Raji (cell line): ENCODE measurements around the gene AHRR.

Experiments
- POLR2A ChIP-seq: IDR thresholded peaks from 2 replicates; pipeline ENCODE4 v1.6.1; 2011; ENCODE audit warnings: low read depth, low read length, control low read depth; ENCODE audit not compliant: insufficient read depth

Gene AHRR

GRCh38 chr5:360257-361027, 38.9 kb downstream of the AHRR start:
- no peak for TF ChIP-seq POLR2A

DNA sequence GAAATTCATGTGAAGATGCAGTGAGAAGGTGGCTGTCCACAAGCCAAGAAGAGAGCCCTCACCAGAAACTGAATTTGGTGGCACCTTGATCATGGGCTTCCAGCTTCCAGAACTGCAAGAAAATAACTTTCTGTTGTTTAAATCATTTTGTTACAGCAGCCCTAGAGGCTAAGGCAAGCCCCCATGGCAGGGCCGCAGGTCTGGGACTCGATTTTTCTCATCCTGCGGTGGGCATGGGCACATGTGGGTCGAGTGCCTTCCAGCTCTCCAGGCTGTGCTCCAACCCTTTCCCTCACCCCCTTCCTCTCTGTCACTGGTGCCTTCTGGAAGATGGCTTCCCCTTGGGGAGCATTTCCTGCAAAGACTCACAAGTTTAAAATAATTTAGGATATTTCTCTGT, 40.7 kb downstream of the AHRR start:
- TF ChIP-seq POLR2A = no peak

DNA sequence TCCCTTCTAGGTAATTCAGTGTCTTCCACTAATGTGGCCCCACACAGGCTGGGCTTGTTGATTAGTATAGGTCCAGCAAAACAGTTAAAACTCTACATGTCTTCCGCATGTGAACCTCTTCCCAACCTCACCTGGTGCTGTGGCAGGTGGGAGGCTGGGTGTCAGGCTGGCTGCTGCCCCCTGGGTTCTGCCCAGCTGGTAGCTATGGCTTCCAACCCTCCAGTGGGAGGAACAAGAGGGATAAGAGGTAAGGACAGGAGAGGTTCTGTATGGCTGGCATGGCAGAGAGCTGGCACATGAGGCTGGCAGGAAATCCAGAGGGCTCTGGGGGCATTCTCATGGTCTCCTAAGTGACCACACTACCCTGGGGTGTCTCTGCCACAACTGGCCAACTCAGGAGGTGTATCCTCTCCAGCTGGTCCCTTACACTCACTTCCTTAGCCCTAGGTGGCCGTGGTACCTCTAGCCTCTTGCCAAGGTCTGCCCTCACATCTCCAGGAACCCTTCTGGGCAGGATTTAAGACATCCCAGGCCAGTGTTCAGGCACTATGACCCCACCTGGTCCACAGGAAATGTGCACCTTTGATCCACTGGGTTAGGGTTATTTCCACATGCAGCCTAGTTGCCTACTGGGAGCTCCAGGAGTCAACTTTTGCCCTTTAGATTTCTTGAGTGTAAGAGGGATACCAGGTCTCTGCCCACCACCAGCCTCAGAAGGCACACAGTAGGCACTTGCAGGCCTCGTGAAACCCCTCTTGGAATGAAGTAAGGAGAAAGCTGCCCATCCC, 41.7 kb downstream of the AHRR start:
- TF ChIP-seq POLR2A = no peak

DNA sequence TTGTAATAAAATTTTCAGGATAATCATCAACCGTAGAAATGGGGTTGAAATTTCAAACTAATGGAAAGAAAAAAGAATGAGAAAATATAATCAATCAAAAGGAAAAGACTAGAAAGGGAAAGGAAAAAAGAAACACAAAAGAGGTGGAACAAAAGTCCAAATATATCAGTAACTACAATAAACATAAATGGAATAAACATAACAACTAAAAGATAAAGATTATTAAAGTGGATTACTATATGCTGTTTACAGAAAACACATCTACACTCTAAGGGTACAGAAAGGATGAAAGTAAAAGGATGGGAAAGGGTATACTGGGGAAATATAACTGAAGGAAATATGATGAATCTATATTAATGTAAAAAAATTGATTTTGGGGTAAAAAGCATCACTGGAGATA, 43.0 kb downstream of the AHRR start:
- TF ChIP-seq POLR2A = no peak

- no peak for TF ChIP-seq POLR2A
Observed at GRCh38 chr5:366541-367357, 45.2 kb downstream of the AHRR start.

DNA sequence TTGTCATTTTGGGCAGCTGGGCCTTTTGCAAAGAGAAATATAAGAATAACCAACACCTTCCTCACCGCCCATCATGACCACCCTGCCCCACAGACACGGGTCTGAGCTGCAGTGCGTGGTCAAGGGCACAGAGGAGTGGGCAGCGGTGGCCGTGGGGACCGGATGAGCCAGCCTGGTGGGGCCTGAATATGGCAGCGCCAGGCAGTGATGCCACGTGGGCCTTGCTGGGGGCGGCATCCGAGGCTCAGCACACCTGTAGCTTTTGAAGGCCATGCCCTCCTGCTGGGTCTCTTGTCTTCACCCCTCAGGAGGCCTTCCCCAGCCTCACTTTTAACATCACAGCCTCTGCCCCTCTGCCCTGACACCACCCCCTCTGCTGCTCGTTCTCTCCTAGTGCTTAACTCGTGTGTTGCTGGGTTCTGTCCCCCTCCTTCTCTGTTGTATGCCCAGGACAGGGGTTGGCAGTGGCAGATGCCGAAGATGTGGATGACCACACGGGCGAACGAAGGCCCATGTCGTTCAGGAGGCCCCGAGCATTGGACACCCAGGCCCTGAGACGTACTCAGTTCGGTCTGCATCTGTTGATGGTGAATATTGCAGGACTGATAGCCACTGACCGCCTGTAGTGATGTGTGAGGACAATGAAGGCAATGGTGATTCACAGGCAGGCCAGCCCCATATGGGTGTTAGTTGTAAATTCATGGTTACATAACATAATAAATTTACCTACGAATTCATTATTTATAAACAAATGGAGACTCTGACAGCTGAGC, 46.0 kb downstream of the AHRR start:
- no peak for TF ChIP-seq POLR2A

GRCh38 chr5:368183-369084, 46.9 kb downstream of the AHRR start:
- TF ChIP-seq POLR2A = no peak

GRCh38 chr5:369151-369868, 47.8 kb downstream of the AHRR start:
- TF ChIP-seq POLR2A = no peak

GRCh38 chr5:370311-370958, 48.9 kb downstream of the AHRR start:
- no peak for TF ChIP-seq POLR2A

- TF ChIP-seq POLR2A = no peak
Observed at GRCh38 chr5:370959-371810, 49.7 kb downstream of the AHRR start.

GRCh38 chr5:371811-372555, 50.5 kb downstream of the AHRR start:
- TF ChIP-seq POLR2A = no peak
